HCT116 (cell line): ENCODE measurements around the gene CAST.

Source experiments
- ATF3 ChIP-seq: IDR thresholded peaks from 2 replicates; pipeline ENCODE4 v1.6.1; 2012
- CEBPB ChIP-seq: IDR thresholded peaks from 2 replicates; pipeline ENCODE4 v1.6.1; 2012; ENCODE audit warnings: low read depth
- CTCF ChIP-seq, 3 experiments: fragments of 200-600 bp in 1 of 3; sonication (generic) in 1 of 3; IDR thresholded peaks in 2 of 3; conservative IDR thresholded peaks in 1 of 3; 2 replicates each; pipeline ENCODE4 v1.5.1; 2012 to 2017; ENCODE audit warnings: low read depth in 2 of 3, low read length in 2 of 3, antibody characterized with exemption in 1 of 3, borderline replicate concordance in 1 of 3, control low read depth in 1 of 3, mild to moderate bottlenecking in 1 of 3, mixed read lengths in 1 of 3, mixed run types in 1 of 3, moderate library complexity in 1 of 3; ENCODE audit not compliant: insufficient read depth in 1 of 3
- EZH2 ChIP-seq: fragments of 200-600 bp; sonication (generic); IDR thresholded peaks from 2 replicates; pipeline ENCODE4 v1.6.1; 2017; ENCODE audit warnings: antibody characterized with exemption, mixed run types
- POLR2A ChIP-seq: IDR thresholded peaks from 2 replicates; pipeline ENCODE4 v1.7.0; 2011; ENCODE audit warnings: borderline replicate concordance; ENCODE audit not compliant: insufficient read depth, insufficient read length; ENCODE audit errors: extremely low read depth
- POLR2AphosphoS5 ChIP-seq: IDR thresholded peaks from 2 replicates; pipeline ENCODE4 v1.6.1; 2011; ENCODE audit warnings: mild to moderate bottlenecking, low read depth, low read length, moderate library complexity
- SP1 ChIP-seq: IDR thresholded peaks from 2 replicates; pipeline ENCODE4 v1.6.1; 2012; ENCODE audit warnings: low read depth
- ZBTB33 ChIP-seq: IDR thresholded peaks from 2 replicates; pipeline ENCODE4 v1.6.1; 2011; ENCODE audit warnings: mild to moderate bottlenecking, low read length, moderate library complexity; ENCODE audit not compliant: insufficient replicate concordance; ENCODE audit errors: extremely low read depth
- ZNF274 ChIP-seq: fragments of 200-500 bp; sonication (Bioruptor generic); IDR thresholded peaks from 2 replicates; pipeline ENCODE4 v1.6.1; 2014; ENCODE audit warnings: mild to moderate bottlenecking, low read depth, low read length, inconsistent platforms

- TF ChIP-seq POLR2A (no peak), ZBTB33 (no peak), POLR2AphosphoS5 (no peak), CTCF (IDR thresholded peaks at IDR 0.05 in 2 of 3, conservative IDR thresholded peaks at IDR 0.05 in 1 of 3; ENCODE audit: borderline replicate concordance in 1 of 3, insufficient read depth in 1 of 3, low read depth in 2 of 3, low read length in 2 of 3) (no peak), EZH2 (no peak), ZNF274 (no peak), SP1 (no peak), ATF3 (no peak), CEBPB (no peak)
Measured at GRCh38 chr5:96680759-96681470, 18.7 kb downstream of the CAST start.
